NCI-H526 (cell line): Measurements from ENCODE around the gene NHSL2.

Experiments used
- DNase-seq, 2 experiments: peaks; one replicate each; lab custom pipeline; 2025; lab: John Stamatoyannopoulos, UW

The NHSL2 gene

GRCh38 chrX:71991164-71991563, 80.5 kb downstream of the NHSL2 start:
- DNase-seq = no peak

DNA sequence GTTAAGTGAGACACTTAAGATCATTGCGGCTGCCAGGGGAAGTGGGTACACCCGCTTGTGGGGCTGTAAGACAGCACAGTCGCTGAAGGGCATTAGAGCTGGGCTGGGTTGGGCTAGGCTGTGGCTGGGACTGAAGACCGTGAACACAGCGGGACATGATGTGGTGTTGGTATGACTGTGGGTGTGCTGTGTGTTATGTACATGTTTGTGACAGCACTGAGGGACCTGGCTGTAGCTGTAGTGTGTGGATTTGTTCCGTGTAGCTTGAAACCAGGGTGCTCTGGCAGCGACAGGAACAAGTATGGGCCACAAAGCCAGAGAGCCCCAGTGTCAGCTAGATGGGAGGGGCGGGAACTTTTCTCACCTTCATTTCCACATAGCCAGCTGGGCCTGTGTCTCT, 82.1 kb downstream of the NHSL2 start:
- no peak for DNase-seq

- DNase-seq = no peak
These were observed 82.7 kb downstream of the NHSL2 start for GRCh38 chrX:71993371-71993770.

DNA sequence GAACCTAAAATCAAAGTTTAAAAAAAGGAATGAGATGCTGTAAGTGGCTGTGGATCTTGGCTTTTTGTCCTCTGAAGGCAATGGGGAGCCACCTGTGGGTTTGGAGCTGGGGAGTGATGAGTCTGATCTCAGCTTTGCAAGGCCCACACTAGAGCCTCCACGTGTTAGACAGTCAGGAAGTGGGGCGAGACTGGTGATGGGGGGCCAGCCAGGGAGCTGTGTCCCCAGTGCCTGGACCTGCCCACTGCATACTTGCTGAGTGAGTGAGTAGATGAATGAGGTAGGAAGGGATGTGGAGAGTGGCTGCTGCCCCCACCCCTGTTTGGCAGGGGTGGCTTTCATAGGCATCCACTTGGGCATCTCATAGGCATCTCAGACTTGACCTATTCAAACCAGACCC, 84.0 kb downstream of the NHSL2 start:
- no peak for DNase-seq

DNA sequence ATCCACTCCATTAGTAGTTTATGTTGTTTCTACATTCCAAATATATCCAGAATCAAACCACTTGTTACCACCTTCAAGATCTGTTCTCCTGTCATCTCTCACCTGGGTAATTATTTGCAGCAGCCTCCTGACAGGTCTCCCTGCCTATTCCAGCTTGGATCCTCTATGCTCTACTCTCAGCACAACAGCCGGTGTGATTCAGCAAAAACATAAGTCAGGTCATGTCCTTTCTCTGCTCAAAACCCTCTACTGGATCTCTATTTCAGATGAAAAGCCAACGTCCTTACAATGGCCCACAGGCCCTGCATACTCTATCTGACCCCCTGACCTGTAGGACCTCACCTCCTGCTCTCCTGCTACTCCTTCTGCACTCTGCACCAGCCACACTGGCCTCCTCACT, 84.5 kb downstream of the NHSL2 start:
- no peak for DNase-seq

- peak in 1 of 2 experiments; percentile 3 for DNase-seq
These were observed 85.5 kb downstream of the NHSL2 start for GRCh38 chrX:71996136-71996535.

GRCh38 chrX:71996826-71997225, 86.2 kb downstream of the NHSL2 start:
- DNase-seq = no peak

DNA sequence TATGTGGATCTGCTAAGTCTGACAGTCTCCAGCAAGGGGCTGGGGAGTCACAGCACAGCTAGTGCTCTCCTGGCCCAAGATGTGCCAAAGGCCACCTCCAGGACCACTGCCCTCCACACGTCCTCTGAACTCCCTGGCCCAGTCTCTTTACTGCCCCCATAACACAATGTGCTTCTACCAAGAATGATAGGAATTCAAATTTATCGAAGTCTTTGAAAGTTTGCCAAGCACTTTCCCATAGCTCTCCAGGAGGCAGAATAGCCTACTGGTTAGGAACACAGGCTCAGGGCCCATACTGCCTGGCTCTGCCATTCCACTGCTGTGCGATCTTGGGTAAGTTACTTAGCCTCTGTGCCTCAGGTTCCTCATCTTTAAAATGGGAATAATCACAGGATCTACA, 86.7 kb downstream of the NHSL2 start:
- no peak for DNase-seq

- peak in 1 of 2 experiments; percentile 52 for DNase-seq
These were observed 88.3 kb downstream of the NHSL2 start for GRCh38 chrX:71998836-71999509.

- DNase-seq = no peak
These were observed 88.9 kb downstream of the NHSL2 start for GRCh38 chrX:71999535-71999934.

DNA sequence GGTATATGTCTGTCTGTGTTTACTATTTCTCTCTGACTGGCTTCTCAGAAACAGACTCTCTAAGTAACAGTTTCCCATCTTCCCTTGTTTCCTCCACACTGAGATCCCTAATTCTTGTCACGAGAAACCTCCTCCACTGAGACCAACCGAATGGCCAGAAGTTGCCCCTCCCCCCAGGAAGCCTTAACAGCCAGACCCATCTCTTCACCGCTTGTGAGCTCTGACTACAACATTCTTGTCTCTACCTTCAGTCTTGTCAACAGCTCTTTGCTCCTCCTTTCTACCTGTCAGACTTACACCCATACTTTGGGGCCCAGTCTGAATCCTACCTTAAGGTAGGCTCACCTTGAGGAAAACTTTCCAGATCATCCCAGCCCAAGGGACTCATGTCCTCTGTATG, 90.8 kb downstream of the NHSL2 start:
- DNase-seq = no peak

DNA sequence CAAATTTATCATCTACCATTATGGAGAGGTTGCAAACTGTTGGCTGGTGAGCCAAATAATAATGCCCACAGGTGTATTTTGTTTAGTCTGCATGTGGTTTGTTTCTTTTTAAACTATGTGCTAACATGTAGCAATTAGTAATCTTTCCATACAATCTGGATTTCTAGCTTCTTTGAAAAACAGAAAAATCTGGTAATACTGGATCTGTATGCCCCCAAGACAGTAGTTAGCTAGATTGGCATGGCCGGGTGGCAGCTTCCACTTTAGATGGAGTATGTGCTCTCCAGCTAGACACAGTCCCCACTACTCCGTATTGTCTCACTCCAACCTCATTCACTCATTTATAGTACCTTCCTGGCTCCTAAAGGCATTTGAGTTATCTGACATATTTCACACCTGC, 91.3 kb downstream of the NHSL2 start:
- no peak for DNase-seq

DNA sequence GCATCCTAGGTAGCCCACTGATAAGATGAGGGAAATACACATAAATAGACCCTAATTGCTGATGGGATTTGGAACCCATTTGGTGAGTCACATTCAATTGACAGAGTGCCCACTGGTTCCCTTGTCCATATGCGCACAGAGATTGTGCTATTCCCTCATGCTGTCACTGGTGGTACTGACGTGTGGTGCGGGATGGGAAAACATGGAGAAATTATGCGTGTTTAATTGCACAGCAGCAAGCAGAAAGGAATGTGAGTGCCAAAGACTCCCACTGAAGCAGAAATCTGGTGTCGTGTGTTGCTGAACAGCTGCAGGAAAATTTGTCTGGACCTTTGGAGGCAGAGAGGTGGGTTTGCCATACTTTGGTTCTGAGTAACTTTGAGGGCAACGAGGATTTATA, 92.2 kb downstream of the NHSL2 start:
- DNase-seq = no peak

DNA sequence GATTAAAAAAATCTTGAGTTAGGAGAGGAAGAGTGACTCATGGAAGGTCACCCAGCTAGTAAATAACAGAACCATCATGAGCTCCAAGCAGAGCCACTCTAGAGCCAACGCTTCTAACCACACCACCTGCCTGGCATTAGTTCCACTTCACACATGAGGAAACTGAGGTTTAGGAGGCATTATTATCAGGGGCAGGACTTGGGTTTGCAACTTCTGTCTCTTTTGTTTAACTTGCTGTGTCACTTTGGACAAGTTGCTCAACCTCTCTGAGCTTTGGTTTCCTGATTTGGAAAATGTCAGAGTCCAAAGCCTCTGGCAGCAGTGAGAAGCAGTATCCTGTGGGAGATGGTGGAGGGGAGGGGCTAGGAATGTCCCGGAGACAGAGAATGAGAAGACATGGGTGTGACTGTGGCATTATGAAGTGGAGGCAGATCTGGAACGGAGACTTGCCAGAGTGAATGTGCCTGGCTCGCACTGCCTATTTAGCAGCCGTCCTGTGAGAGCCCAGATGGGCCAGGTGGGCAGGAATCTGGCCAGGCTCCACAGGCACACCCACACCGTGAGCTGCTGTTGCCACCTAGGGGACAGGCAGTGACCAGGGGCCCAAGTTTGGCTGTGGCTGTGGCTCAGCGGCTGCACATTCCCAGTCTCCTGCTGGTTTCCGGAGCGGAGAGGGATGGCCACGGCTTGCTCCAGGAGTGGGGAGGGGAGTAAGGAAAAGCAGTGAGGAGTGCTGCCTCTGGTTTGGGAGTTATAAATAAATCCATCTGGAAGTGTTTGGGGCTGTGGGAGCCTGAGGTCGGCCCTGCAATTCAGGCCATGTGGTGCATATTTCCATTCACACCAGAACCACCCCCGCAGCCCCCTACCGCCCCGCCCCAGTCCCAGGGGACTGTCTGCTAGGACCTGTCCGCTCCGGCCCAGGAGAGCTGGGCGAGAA, 93.4 kb downstream of the NHSL2 start:
- DNase-seq = peak in 1 of 2 experiments; percentile 19

DNA sequence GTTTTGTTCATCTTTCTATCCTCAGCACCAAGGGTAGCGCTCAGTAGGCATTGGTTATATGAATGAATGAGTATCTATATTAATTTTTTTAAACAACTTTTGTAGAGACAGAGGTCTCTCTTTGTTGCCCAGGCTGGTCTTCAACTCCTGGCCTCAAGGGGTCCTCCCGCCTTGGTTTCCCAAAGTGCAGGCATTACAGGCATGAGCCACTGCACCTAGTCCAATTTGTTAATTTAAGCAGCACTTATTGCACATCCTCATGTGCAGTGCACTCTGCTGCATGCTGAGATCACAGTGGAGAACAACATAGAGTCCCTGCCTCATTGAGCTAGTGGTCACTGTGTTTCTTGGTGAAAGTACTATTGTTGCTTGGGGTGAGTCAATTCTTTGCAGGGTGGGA, 94.4 kb downstream of the NHSL2 start:
- no peak for DNase-seq

DNA sequence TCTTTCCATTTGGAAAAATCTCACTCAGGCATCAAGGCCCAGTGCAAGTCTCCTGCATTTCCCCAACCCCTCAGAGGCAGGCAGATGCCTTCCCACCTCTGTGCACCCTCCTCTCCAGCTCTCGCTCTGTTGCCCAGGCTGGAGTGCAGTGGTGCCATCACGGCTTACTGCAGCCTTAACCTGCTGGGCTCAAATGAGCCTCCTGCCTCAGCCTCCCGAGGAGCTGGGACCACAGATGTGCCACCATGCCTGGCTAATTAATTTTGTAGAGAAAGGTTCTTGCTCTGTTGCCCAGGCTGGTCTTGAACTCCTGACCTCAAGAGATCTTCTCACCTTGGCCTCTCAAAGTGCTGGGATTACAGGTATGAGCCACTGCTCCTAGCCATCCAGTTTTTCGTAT, 95.8 kb downstream of the NHSL2 start:
- no peak for DNase-seq

- DNase-seq = no peak
These were observed 99.1 kb downstream of the NHSL2 start for GRCh38 chrX:72009731-72010130.

- no peak for DNase-seq
These were observed 101.1 kb downstream of the NHSL2 start for GRCh38 chrX:72011734-72012133.

GRCh38 chrX:72015383-72015782, 104.7 kb downstream of the NHSL2 start:
- no peak for DNase-seq

GRCh38 chrX:72016881-72017783, 106.5 kb downstream of the NHSL2 start:
- no peak for DNase-seq

- peak in 1 of 2 experiments; percentile 71 for DNase-seq
These were observed 107.8 kb downstream of the NHSL2 start for GRCh38 chrX:72018277-72019112.
